Mammary epithelial cell (primary cell): ENCODE data around the gene CACNG5.

Source experiments
- EZH2 ChIP-seq: IDR thresholded peaks from 2 replicates; pipeline ENCODE4 v1.6.1; 2012; ENCODE audit warnings: low read length, inconsistent platforms, borderline replicate concordance
- TF ChIP-seq, protein P1 (sequence below), 2 donors: IDR thresholded peaks in 1 of 2; conservative IDR thresholded peaks in 1 of 2; 2 replicates each; pipeline ENCODE4 v1.5.1; 2011 to 2012; ENCODE audit warnings: inconsistent platforms in 2 of 2, low read length in 2 of 2, mild to moderate bottlenecking in 2 of 2, control low read depth in 1 of 2, low read depth in 1 of 2; ENCODE audit not compliant: insufficient read depth in 1 of 2; ENCODE audit errors: extremely low read depth in 1 of 2

DNA sequence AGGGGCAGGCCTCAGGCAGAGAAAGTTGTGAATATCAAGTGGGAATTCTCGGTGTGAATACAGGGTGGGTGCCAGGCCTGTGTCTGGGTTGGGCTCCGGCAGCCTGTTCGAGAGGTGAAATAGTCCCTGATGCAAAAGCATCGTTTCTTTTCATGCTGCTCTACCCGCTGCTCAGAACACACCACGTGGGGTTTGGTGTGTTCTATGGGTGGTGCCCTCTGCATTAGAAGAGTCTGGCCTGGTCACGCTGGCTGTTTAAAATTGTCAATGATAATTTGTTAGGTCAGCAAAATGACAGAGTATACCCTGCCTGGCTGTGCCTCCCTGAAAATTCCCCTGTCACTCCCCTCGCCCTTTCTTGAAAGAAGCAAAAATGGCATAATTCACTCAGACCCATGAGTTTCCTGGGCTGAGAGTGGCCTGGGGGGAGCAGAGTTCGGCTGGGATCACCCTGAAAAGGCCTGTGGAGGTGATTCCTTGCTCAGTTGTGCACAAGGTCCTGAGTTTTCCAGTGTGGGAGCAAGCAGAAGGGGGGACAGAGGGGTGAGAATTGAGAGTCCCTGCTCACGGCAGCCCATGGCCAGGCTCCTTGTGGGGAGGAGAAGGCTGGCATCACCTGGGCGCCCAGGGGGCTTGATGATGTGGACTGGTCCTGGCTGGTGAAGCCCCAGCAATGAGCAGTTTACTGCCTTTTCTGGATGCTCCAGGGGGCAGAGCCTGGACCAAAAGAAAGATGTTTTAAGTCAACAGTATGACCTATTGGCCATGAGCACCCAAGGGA, 3.2 kb downstream of the CACNG5 start:
- TF ChIP-seq, protein P1, sequence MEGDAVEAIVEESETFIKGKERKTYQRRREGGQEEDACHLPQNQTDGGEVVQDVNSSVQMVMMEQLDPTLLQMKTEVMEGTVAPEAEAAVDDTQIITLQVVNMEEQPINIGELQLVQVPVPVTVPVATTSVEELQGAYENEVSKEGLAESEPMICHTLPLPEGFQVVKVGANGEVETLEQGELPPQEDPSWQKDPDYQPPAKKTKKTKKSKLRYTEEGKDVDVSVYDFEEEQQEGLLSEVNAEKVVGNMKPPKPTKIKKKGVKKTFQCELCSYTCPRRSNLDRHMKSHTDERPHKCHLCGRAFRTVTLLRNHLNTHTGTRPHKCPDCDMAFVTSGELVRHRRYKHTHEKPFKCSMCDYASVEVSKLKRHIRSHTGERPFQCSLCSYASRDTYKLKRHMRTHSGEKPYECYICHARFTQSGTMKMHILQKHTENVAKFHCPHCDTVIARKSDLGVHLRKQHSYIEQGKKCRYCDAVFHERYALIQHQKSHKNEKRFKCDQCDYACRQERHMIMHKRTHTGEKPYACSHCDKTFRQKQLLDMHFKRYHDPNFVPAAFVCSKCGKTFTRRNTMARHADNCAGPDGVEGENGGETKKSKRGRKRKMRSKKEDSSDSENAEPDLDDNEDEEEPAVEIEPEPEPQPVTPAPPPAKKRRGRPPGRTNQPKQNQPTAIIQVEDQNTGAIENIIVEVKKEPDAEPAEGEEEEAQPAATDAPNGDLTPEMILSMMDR (conservative IDR thresholded peaks at IDR 0.05 in 1 of 2, IDR thresholded peaks at IDR 0.05 in 1 of 2; ENCODE audit: extremely low read depth in 1 of 2, insufficient read depth in 1 of 2, low read depth in 1 of 2, low read length in 2 of 2) = no peak
- TF ChIP-seq EZH2 = no peak
